WTC11 (cell line): ENCODE results near the gene KIFC3. TPM values are rescaled to one million over a fixed set of nuclear protein-coding genes. Genes with fewer than 3 reads are reported as not detected.

Experiments used
- ATAC-seq: fragments of 200-7000 bp; cut with Tn5 transposase; 2 replicates; pipeline ENCODE4 v1.10.0; 2021; ENCODE audit warnings: mild to moderate bottlenecking, moderate library complexity
- CTCF ChIA-PET: fragments of 300-600 bp; sonication (Branson Sonifier 250); formaldehyde crosslinking; loops from one replicate; lab custom pipeline; 2021; ENCODE audit warnings: antibody characterized with exemption; lab: Charles Lee
- POLR2A ChIA-PET: fragments of 350-600 bp; sonication (Branson Sonifier 250); formaldehyde crosslinking; loops from one replicate; lab custom pipeline; 2021; ENCODE audit warnings: antibody characterized with exemption; lab: Charles Lee
- DNase-seq: peaks from one replicate; pipeline ENCODE4 v3.0.0; 2021; ENCODE audit warnings: low spot score
- H3K27ac Mint-ChIP-seq: 2 replicates; pipeline ENCODE4 v1.8.0; 2021; ENCODE audit warnings: mixed read lengths
- H3K27me3 Mint-ChIP-seq: 2 replicates; pipeline ENCODE4 v1.8.0; 2021; ENCODE audit warnings: low read depth, mild to moderate bottlenecking, moderate library complexity, mixed read lengths
- H3K36me3 Mint-ChIP-seq: 2 replicates; pipeline ENCODE4 v1.8.0; 2021; ENCODE audit warnings: mixed read lengths
- H3K4me1 Mint-ChIP-seq: 2 replicates; pipeline ENCODE4 v1.8.0; 2022; ENCODE audit warnings: mixed read lengths
- H3K4me3 Mint-ChIP-seq: 2 replicates; pipeline ENCODE4 v1.8.0; 2021; ENCODE audit warnings: mild to moderate bottlenecking, moderate library complexity, mixed read lengths
- H3K9me3 Mint-ChIP-seq: 2 replicates; pipeline ENCODE4 v1.8.0; 2021; ENCODE audit warnings: mixed read lengths
- CREB1 ChIP-seq: sonication (generic); formaldehyde crosslinking; IDR thresholded peaks from 2 replicates; pipeline ENCODE4 v1.8.0; 2023; ENCODE audit warnings: mild to moderate bottlenecking, missing genetic modification reagents
- CREM ChIP-seq: sonication (generic); formaldehyde crosslinking; IDR thresholded peaks from 2 replicates; pipeline ENCODE4 v1.8.1; 2022; ENCODE audit warnings: mild to moderate bottlenecking, missing genetic modification reagents, moderate library complexity
- JAZF1 ChIP-seq: fragments of 250-450 bp; sonication (Bioruptor Pico); IDR thresholded peaks from 2 replicates; pipeline ENCODE4 v1.9.0; 2021; ENCODE audit warnings: moderate library complexity, mild to moderate bottlenecking, inconsistent platforms
- JUN ChIP-seq: sonication (generic); formaldehyde crosslinking; IDR thresholded peaks from 2 replicates; pipeline ENCODE4 v1.8.0; 2023; ENCODE audit warnings: mild to moderate bottlenecking, missing genetic modification reagents
- KAT7 ChIP-seq: sonication (generic); formaldehyde crosslinking; IDR thresholded peaks from 2 replicates; pipeline ENCODE4 v1.8.1; 2023; ENCODE audit warnings: missing genetic modification reagents, mild to moderate bottlenecking, borderline replicate concordance
- NFYB ChIP-seq: sonication (generic); formaldehyde crosslinking; conservative IDR thresholded peaks from 2 replicates; pipeline ENCODE4 v1.8.0; 2022; ENCODE audit warnings: low read depth, missing genetic modification reagents
- NR2C2 ChIP-seq: sonication (generic); formaldehyde crosslinking; IDR thresholded peaks from 2 replicates; pipeline ENCODE4 v1.8.0; 2022; ENCODE audit warnings: mild to moderate bottlenecking, missing genetic modification reagents
- NR3C1 ChIP-seq: sonication (generic); formaldehyde crosslinking; conservative IDR thresholded peaks from 2 replicates; pipeline ENCODE4 v1.8.1; 2023; ENCODE audit warnings: low read depth, mild to moderate bottlenecking, missing genetic modification reagents
- OVOL2 ChIP-seq: fragments of 250-450 bp; sonication (Bioruptor Pico); IDR thresholded peaks from 2 replicates; pipeline ENCODE4 v1.9.0; 2021; ENCODE audit warnings: mild to moderate bottlenecking, borderline replicate concordance
- RELA ChIP-seq: sonication (generic); formaldehyde crosslinking; IDR thresholded peaks from 2 replicates; pipeline ENCODE4 v1.8.1; 2022; ENCODE audit warnings: missing genetic modification reagents, mild to moderate bottlenecking, borderline replicate concordance
- RORB ChIP-seq: fragments of 250-450 bp; sonication (Bioruptor Pico); IDR thresholded peaks from 2 replicates; pipeline ENCODE4 v1.9.0; 2021; ENCODE audit warnings: mild to moderate bottlenecking
- TP53 ChIP-seq: sonication (generic); formaldehyde crosslinking; IDR thresholded peaks from 2 replicates; pipeline ENCODE4 v1.8.1; 2023; ENCODE audit warnings: mild to moderate bottlenecking, missing genetic modification reagents
- ZBTB21 ChIP-seq: sonication (generic); formaldehyde crosslinking; IDR thresholded peaks from 2 replicates; pipeline ENCODE4 v1.8.1; 2023; ENCODE audit warnings: mild to moderate bottlenecking, missing genetic modification reagents, borderline replicate concordance
- ZNF121 ChIP-seq: sonication (generic); formaldehyde crosslinking; IDR thresholded peaks from 2 replicates; pipeline ENCODE4 v1.8.0; 2023; ENCODE audit warnings: missing genetic modification reagents
- ZNF138 ChIP-seq: sonication (generic); formaldehyde crosslinking; conservative IDR thresholded peaks from 2 replicates; pipeline ENCODE4 v1.8.1; 2022; ENCODE audit warnings: mild to moderate bottlenecking, moderate library complexity, missing genetic modification reagents
- ZNF263 ChIP-seq: sonication (generic); formaldehyde crosslinking; IDR thresholded peaks from 2 replicates; pipeline ENCODE4 v1.8.1; 2022; ENCODE audit warnings: low read depth, mild to moderate bottlenecking, moderate library complexity, missing genetic modification reagents
- ZNF317 ChIP-seq: sonication (generic); formaldehyde crosslinking; IDR thresholded peaks from 2 replicates; pipeline ENCODE4 v1.8.1; 2023; ENCODE audit warnings: low read depth, mild to moderate bottlenecking, moderate library complexity, missing genetic modification reagents, borderline replicate concordance
- ZNF416 ChIP-seq: fragments of 250-450 bp; sonication (Bioruptor Pico); IDR thresholded peaks from 2 replicates; pipeline ENCODE4 v1.9.0; 2021; ENCODE audit warnings: mild to moderate bottlenecking, inconsistent platforms
- ZNF423 ChIP-seq: fragments of 250-450 bp; sonication (Bioruptor Pico); IDR thresholded peaks from 2 replicates; pipeline ENCODE4 v2.1.2; 2022; ENCODE audit warnings: mild to moderate bottlenecking, moderate library complexity
- total RNA-seq: library from RNA; stranded (reverse); gene quantifications from 3 replicates; pipeline ENCODE4 v1.2.3, GENCODE V29; 2021
- TF ChIP-seq, protein P1 (sequence below): sonication (generic); formaldehyde crosslinking; IDR thresholded peaks from 2 replicates; pipeline ENCODE4 v1.8.0; 2022; ENCODE audit warnings: missing genetic modification reagents
- TF ChIP-seq, protein P2 (sequence below): sonication (generic); formaldehyde crosslinking; conservative IDR thresholded peaks from 2 replicates; pipeline ENCODE4 v1.8.1; 2022; ENCODE audit warnings: mild to moderate bottlenecking, missing genetic modification reagents
- TF ChIP-seq, protein P3 (sequence below): sonication (generic); formaldehyde crosslinking; IDR thresholded peaks from 2 replicates; pipeline ENCODE4 v1.8.0; 2022; ENCODE audit warnings: mild to moderate bottlenecking, missing genetic modification reagents
- TF ChIP-seq, protein P4 (sequence below): sonication (generic); formaldehyde crosslinking; IDR thresholded peaks from 2 replicates; pipeline ENCODE4 v1.8.1; 2023; ENCODE audit warnings: mild to moderate bottlenecking, missing genetic modification reagents
- TF ChIP-seq, protein P5 (sequence below): fragments of 200-600 bp; IDR thresholded peaks from 2 replicates; pipeline ENCODE4 v1.8.0; 2022; ENCODE audit warnings: antibody characterized with exemption

KIFC3 gene
- total RNA-seq, 1 experiment from 2014 or later, result 11.6 TPM

DNA sequence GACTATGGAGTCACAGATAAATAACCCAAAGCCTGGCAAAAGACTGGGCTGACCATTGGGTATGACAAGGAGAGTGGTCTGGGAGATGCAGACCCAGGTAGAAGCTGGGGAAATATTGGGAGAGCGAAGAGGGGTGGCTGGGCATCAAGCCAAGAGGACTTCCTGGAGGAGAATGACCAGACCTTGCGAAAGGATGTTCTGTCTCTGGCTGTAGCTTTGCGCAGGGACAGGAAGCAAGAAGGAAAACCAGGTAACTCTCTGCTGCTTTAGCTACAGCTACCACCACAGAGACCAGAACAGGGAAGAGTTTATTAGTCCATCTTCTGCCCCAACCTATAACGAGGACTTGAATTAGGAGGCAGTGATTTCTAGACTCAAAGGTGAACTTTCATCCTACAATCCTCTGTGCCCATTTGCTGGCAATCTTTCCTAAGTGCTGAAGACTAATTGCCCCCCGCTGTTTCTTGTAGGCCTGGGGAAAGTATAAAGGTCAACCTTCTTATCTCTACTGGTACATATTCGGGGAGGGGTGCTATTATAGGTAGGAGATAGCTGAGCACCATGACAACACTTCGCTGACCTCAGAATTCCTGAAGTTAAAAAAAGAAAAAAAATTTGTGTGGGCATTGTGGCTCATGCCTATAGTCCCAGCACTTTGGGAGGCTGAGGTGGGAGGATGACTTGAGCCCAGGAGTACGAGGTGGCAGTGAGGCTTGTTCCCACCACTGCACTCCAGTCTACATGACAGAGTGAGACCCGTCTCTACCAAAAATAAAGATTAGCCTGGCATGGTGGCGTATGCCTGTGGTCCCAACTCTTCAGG is 19.1 kb upstream of the KIFC3 start:
- H3K4me1 Mint-ChIP-seq, result peaks cover 25% of the 10 kb centered on the region
- TF ChIP-seq, protein P1, sequence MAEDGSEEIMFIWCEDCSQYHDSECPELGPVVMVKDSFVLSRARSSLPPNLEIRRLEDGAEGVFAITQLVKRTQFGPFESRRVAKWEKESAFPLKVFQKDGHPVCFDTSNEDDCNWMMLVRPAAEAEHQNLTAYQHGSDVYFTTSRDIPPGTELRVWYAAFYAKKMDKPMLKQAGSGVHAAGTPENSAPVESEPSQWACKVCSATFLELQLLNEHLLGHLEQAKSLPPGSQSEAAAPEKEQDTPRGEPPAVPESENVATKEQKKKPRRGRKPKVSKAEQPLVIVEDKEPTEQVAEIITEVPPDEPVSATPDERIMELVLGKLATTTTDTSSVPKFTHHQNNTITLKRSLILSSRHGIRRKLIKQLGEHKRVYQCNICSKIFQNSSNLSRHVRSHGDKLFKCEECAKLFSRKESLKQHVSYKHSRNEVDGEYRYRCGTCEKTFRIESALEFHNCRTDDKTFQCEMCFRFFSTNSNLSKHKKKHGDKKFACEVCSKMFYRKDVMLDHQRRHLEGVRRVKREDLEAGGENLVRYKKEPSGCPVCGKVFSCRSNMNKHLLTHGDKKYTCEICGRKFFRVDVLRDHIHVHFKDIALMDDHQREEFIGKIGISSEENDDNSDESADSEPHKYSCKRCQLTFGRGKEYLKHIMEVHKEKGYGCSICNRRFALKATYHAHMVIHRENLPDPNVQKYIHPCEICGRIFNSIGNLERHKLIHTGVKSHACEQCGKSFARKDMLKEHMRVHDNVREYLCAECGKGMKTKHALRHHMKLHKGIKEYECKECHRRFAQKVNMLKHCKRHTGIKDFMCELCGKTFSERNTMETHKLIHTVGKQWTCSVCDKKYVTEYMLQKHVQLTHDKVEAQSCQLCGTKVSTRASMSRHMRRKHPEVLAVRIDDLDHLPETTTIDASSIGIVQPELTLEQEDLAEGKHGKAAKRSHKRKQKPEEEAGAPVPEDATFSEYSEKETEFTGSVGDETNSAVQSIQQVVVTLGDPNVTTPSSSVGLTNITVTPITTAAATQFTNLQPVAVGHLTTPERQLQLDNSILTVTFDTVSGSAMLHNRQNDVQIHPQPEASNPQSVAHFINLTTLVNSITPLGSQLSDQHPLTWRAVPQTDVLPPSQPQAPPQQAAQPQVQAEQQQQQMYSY, result no peak
- no peak for TF ChIP-seq ZNF423 (CRISPR knock-in tag)
- TF ChIP-seq KAT7 (CRISPR knock-in tag), result no peak
- no peak for TF ChIP-seq NR3C1 (CRISPR knock-in tag)
- TF ChIP-seq, protein P2, sequence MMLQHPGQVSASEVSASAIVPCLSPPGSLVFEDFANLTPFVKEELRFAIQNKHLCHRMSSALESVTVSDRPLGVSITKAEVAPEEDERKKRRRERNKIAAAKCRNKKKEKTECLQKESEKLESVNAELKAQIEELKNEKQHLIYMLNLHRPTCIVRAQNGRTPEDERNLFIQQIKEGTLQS (CRISPR knock-in tag), result no peak
- no peak for TF ChIP-seq ZBTB21 (CRISPR knock-in tag)
- TF ChIP-seq JUN, result no peak
- ATAC-seq, result no peak
- H3K9me3 Mint-ChIP-seq, result no peaks in the 10 kb centered on the region
- no peak overlapping the region; the same call in 1 of the 2 replicates for H3K27ac Mint-ChIP-seq
- POLR2A ChIA-PET, result no interaction called here
- CTCF ChIA-PET, result no interaction called here
- no peak overlapping the region for H3K4me3 Mint-ChIP-seq
- DNase-seq, result no peak
- H3K36me3 Mint-ChIP-seq, result no peaks in the 10 kb centered on the region
- no peaks in the 10 kb centered on the region for H3K27me3 Mint-ChIP-seq

DNA sequence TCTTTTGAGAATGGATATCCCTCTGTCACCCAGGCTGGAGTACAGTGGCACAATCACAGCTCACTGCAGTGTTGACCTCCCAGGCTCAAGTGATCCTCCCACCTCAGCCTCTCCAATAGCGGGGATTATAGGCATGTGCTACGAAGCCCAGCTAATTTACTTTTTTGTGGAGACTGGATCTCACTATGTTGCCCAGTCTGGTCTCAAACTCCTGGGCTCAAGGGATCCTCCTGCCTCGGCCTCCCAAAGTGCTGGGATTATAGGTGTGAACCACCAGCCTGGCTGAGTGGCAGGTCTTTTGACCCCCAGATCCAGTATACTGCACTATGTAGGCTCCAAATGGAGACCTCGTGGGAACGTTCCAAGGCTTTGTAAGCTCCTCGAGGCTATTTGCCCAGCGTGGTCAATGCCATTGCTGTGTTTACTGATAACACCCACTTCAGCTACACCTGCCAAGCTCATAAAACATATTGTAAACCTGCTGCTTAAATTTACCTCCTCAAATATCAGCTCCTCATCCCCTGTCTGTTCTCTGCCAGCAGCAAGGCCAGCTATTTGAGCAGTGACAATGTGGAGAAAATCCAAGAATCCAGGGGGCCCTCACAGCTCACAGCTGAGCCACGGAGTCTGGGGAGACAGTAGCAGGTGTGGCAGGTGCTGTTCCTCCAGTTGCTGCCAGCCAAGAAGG is 16.2 kb upstream of the KIFC3 start:
- POLR2A ChIA-PET, result no interaction called here
- Mint-ChIP-seq H3K4me1 (peaks cover 32% of the 10 kb centered on the region), H3K36me3 (no peaks in the 10 kb centered on the region), H3K4me3 (no peak overlapping the region), H3K27ac (no peak overlapping the region), H3K27me3 (no peaks in the 10 kb centered on the region), H3K9me3 (no peaks in the 10 kb centered on the region)
- ATAC-seq (no peak), DNase-seq (no peak)
- CTCF ChIA-PET, result interaction anchor here (1.3 to 2.2 kb wide), 3 partner anchors 10 to 43 kb away, joined by 3 to 7 read pairs (median 3); no protein-coding TSS in a partner anchor
- TF ChIP-seq ZNF121 (CRISPR knock-in tag), result peak; percentile 61
- TF ChIP-seq OVOL2 (CRISPR knock-in tag), result no peak

DNA sequence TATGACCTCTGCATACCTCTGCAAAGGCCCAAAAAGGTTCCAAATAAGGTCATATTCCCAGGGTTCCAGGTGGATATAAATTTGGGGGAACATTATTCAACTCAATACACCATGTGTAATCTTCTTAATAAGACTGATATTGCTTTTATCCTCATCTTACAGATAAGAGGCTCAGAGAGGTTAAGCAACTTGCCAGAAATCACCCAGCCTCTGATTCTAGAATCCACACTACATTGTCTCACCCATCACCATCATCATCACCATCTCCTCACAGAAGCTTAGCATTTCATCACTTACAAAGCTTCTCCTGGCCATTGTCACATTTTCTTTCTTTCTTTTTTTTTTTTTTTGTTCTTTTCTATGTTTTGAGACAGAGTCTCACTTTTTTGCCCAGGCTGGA is 15.4 kb upstream of the KIFC3 start:
- Mint-ChIP-seq H3K4me1 (peaks cover 31% of the 10 kb centered on the region), H3K9me3 (no peaks in the 10 kb centered on the region), H3K27ac (0 out of 2 replicates have a peak overlapping the region, but pooled peaks have one; percentile 9), H3K4me3 (no peak overlapping the region), H3K27me3 (no peaks in the 10 kb centered on the region; the same call in 1 of the 2 replicates), H3K36me3 (no peaks in the 10 kb centered on the region)
- ATAC-seq (no peak), DNase-seq (no peak)
- TF ChIP-seq ZNF416 (CRISPR knock-in tag) (no peak), ZNF317 (CRISPR knock-in tag) (no peak), ZNF263 (CRISPR knock-in tag) (no peak), CREB1 (CRISPR knock-in tag) (no peak), ZNF138 (CRISPR knock-in tag) (no peak), RORB (CRISPR knock-in tag) (no peak), NR2C2 (no peak), NFYB (CRISPR knock-in tag) (no peak), JUN (no peak), RELA (CRISPR knock-in tag) (no peak), TP53 (no peak), CREM (CRISPR knock-in tag) (no peak), ZNF121 (CRISPR knock-in tag) (no peak), JAZF1 (CRISPR knock-in tag) (no peak)
- TF ChIP-seq, protein P3, sequence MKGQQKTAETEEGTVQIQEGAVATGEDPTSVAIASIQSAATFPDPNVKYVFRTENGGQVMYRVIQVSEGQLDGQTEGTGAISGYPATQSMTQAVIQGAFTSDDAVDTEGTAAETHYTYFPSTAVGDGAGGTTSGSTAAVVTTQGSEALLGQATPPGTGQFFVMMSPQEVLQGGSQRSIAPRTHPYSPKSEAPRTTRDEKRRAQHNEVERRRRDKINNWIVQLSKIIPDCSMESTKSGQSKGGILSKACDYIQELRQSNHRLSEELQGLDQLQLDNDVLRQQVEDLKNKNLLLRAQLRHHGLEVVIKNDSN (CRISPR knock-in tag), result no peak
- TF ChIP-seq, protein P4, sequence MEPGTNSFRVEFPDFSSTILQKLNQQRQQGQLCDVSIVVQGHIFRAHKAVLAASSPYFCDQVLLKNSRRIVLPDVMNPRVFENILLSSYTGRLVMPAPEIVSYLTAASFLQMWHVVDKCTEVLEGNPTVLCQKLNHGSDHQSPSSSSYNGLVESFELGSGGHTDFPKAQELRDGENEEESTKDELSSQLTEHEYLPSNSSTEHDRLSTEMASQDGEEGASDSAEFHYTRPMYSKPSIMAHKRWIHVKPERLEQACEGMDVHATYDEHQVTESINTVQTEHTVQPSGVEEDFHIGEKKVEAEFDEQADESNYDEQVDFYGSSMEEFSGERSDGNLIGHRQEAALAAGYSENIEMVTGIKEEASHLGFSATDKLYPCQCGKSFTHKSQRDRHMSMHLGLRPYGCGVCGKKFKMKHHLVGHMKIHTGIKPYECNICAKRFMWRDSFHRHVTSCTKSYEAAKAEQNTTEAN (CRISPR knock-in tag), result no peak
- TF ChIP-seq, protein P5, sequence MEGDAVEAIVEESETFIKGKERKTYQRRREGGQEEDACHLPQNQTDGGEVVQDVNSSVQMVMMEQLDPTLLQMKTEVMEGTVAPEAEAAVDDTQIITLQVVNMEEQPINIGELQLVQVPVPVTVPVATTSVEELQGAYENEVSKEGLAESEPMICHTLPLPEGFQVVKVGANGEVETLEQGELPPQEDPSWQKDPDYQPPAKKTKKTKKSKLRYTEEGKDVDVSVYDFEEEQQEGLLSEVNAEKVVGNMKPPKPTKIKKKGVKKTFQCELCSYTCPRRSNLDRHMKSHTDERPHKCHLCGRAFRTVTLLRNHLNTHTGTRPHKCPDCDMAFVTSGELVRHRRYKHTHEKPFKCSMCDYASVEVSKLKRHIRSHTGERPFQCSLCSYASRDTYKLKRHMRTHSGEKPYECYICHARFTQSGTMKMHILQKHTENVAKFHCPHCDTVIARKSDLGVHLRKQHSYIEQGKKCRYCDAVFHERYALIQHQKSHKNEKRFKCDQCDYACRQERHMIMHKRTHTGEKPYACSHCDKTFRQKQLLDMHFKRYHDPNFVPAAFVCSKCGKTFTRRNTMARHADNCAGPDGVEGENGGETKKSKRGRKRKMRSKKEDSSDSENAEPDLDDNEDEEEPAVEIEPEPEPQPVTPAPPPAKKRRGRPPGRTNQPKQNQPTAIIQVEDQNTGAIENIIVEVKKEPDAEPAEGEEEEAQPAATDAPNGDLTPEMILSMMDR, result no peak
- ChIA-PET POLR2A (no interaction called here), CTCF (interaction anchor here (1.7 kb wide), 1 partner anchor 41 kb away, joined by 9 read pairs; no protein-coding TSS in a partner anchor)
